KMS-11 (cell line): ENCODE results near the gene GRID1.

ENCODE experiments used
- H2AFZ ChIP-seq: fragments of 200-600 bp; sonication (generic); 2 replicates; pipeline ENCODE4 v1.6.1; 2016; ENCODE audit warnings: antibody characterized with exemption, mixed run types, low read depth
- H3K27ac ChIP-seq: fragments of 200-600 bp; sonication (generic); 2 replicates; pipeline ENCODE4 v1.6.1; 2016; ENCODE audit warnings: mild to moderate bottlenecking, mixed run types
- H3K27me3 ChIP-seq: fragments of 200-600 bp; sonication (generic); 2 replicates; pipeline ENCODE4 v1.6.1; 2017; ENCODE audit warnings: mild to moderate bottlenecking, low read depth, mixed run types, moderate library complexity; ENCODE audit not compliant: insufficient read depth
- H3K36me3 ChIP-seq: fragments of 200-600 bp; sonication (generic); 2 replicates; pipeline ENCODE4 v1.6.1; 2017; ENCODE audit warnings: mild to moderate bottlenecking, mixed run types; ENCODE audit not compliant: insufficient read depth
- H3K4me1 ChIP-seq: fragments of 200-600 bp; sonication (generic); 2 replicates; pipeline ENCODE4 v1.6.1; 2016; ENCODE audit warnings: mild to moderate bottlenecking, low read depth, mixed run types; ENCODE audit not compliant: poor library complexity, severe bottlenecking
- H3K4me2 ChIP-seq: fragments of 200-600 bp; sonication (generic); 2 replicates; pipeline ENCODE4 v1.7.0; 2016; ENCODE audit warnings: mild to moderate bottlenecking, mixed run types
- H3K4me3 ChIP-seq: fragments of 200-600 bp; sonication (generic); IDR thresholded peaks from 2 replicates; pipeline ENCODE4 v1.6.1; 2017; ENCODE audit warnings: low read depth, low read length, mixed read lengths; ENCODE audit not compliant: insufficient read depth
- H3K79me2 ChIP-seq: fragments of 200-600 bp; sonication (generic); 2 replicates; pipeline ENCODE4 v1.6.1; 2016; ENCODE audit warnings: low read depth, mixed run types; ENCODE audit not compliant: insufficient read depth
- H3K9ac ChIP-seq: fragments of 200-600 bp; sonication (generic); 2 replicates; pipeline ENCODE4 v1.6.1; 2016; ENCODE audit warnings: mild to moderate bottlenecking, mixed run types
- H4K20me1 ChIP-seq: fragments of 200-600 bp; sonication (generic); 2 replicates; pipeline ENCODE4 v1.6.1; 2016; ENCODE audit warnings: mild to moderate bottlenecking, mixed run types; ENCODE audit not compliant: insufficient read depth
- CTCF ChIP-seq: fragments of 200-600 bp; sonication (generic); conservative IDR thresholded peaks from 2 replicates; pipeline ENCODE4 v1.6.1; 2017; ENCODE audit warnings: low read depth, mild to moderate bottlenecking, antibody characterized with exemption, low read length, moderate library complexity, mixed read lengths

GRID1 gene

DNA sequence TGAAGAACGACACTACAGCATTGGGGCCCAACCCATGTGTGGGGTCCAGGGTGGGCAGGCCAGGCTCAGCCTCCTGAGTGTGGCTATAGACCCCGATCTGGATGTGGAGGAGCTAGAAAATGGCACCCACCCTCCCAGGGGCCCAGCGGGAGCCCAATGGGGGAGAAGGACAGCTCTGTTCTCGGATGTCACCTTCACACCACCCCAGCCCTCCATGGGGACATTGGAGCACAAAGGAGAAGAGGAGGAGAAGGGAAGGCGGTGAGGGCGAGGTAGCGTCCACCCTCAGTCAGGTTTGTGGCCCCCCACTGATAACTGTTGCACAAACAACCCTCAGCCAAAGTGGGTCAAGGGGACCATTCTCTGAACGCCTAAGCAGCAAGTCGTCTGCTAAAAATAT is 509.3 kb downstream of the GRID1 start:
- no peak overlapping the region for H3K4me3 ChIP-seq
- no peak overlapping the region for H3K27ac ChIP-seq
- no peaks in the 10 kb centered on the region for H3K27me3 ChIP-seq
- TF ChIP-seq CTCF: no peak
- no peak overlapping the region for H3K4me2 ChIP-seq
- H3K9ac ChIP-seq: no peak overlapping the region
- H3K4me1 ChIP-seq: no peaks in the 10 kb centered on the region
- H4K20me1 ChIP-seq: no peaks in the 10 kb centered on the region
- H3K36me3 ChIP-seq: no peaks in the 10 kb centered on the region
- no peaks in the 10 kb centered on the region for H3K79me2 ChIP-seq
- no peak overlapping the region for H2AFZ ChIP-seq

- no peaks in the 10 kb centered on the region for H3K27me3 ChIP-seq
- no peaks in the 10 kb centered on the region for H3K36me3 ChIP-seq
- H3K4me1 ChIP-seq: no peaks in the 10 kb centered on the region
- H3K79me2 ChIP-seq: no peaks in the 10 kb centered on the region
- no peak overlapping the region for H3K4me3 ChIP-seq
- no peak overlapping the region for H3K4me2 ChIP-seq
- no peak overlapping the region for H2AFZ ChIP-seq
- H4K20me1 ChIP-seq: no peaks in the 10 kb centered on the region
- H3K9ac ChIP-seq: no peak overlapping the region
- no peak overlapping the region for H3K27ac ChIP-seq
- TF ChIP-seq CTCF: no peak
These were observed 514.7 kb downstream of the GRID1 start for GRCh38 chr10:85851934-85852333.

DNA sequence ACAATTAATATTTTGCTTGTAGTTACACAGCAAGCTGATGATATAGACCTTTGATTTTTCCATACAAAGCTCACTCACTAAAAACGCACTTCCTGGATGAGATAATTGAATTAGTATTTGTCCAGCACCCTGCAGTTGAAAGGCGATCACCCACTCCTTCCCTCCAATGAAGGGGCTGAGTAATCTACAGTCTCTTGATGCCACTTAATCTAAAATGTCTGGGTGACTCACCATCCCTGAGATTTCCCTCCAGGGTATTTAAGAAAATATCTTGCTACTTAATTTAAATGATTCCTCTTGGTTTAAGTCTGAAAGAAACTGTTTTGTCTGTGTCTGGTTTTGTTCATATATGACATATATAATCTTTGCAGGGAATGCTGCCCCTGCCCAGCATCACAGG is 515.3 kb downstream of the GRID1 start:
- no peak overlapping the region for H3K27ac ChIP-seq
- H3K4me1 ChIP-seq: no peaks in the 10 kb centered on the region
- no peaks in the 10 kb centered on the region for H3K79me2 ChIP-seq
- no peaks in the 10 kb centered on the region for H3K27me3 ChIP-seq
- H3K4me3 ChIP-seq: no peak overlapping the region
- TF ChIP-seq CTCF: no peak
- no peaks in the 10 kb centered on the region for H3K36me3 ChIP-seq
- no peaks in the 10 kb centered on the region for H4K20me1 ChIP-seq
- H2AFZ ChIP-seq: no peak overlapping the region
- no peak overlapping the region for H3K9ac ChIP-seq
- no peak overlapping the region for H3K4me2 ChIP-seq

GRCh38 chr10:85850736-85851135 is 515.9 kb downstream of the GRID1 start:
- Histone ChIP-seq H2AFZ (no peak overlapping the region), H3K27me3 (no peaks in the 10 kb centered on the region), H3K79me2 (no peaks in the 10 kb centered on the region), H3K4me2 (no peak overlapping the region), H3K4me3 (no peak overlapping the region), H4K20me1 (no peaks in the 10 kb centered on the region), H3K27ac (no peak overlapping the region), H3K4me1 (no peaks in the 10 kb centered on the region), H3K9ac (no peak overlapping the region), H3K36me3 (no peaks in the 10 kb centered on the region)
- no peak for TF ChIP-seq CTCF

- no peak overlapping the region for H3K4me2 ChIP-seq
- no peak for TF ChIP-seq CTCF
These were observed 517.3 kb downstream of the GRID1 start for GRCh38 chr10:85849315-85849714.

More at GRCh38 chr10:85849315-85849714, 517.3 kb downstream of the GRID1 start:
- Histone ChIP-seq H4K20me1 (no peaks in the 10 kb centered on the region), H2AFZ (no peak overlapping the region), H3K27me3 (no peaks in the 10 kb centered on the region), H3K79me2 (no peaks in the 10 kb centered on the region), H3K4me1 (no peaks in the 10 kb centered on the region), H3K36me3 (no peaks in the 10 kb centered on the region), H3K9ac (no peak overlapping the region), H3K4me3 (no peak overlapping the region), H3K27ac (no peak overlapping the region)
